HG02840 (cell line): ENCODE measurements around the gene NT5DC1.

ENCODE experiments used
- ATAC-seq: cut with Tn5 transposase; IDR thresholded peaks from one replicate; pipeline ENCODE4 v1.9.1; 2021; ENCODE audit warnings: mild to moderate bottlenecking, moderate library complexity, moderate number of reproducible peaks; ENCODE audit not compliant: unreplicated experiment, low FRiP score

Gene NT5DC1

DNA sequence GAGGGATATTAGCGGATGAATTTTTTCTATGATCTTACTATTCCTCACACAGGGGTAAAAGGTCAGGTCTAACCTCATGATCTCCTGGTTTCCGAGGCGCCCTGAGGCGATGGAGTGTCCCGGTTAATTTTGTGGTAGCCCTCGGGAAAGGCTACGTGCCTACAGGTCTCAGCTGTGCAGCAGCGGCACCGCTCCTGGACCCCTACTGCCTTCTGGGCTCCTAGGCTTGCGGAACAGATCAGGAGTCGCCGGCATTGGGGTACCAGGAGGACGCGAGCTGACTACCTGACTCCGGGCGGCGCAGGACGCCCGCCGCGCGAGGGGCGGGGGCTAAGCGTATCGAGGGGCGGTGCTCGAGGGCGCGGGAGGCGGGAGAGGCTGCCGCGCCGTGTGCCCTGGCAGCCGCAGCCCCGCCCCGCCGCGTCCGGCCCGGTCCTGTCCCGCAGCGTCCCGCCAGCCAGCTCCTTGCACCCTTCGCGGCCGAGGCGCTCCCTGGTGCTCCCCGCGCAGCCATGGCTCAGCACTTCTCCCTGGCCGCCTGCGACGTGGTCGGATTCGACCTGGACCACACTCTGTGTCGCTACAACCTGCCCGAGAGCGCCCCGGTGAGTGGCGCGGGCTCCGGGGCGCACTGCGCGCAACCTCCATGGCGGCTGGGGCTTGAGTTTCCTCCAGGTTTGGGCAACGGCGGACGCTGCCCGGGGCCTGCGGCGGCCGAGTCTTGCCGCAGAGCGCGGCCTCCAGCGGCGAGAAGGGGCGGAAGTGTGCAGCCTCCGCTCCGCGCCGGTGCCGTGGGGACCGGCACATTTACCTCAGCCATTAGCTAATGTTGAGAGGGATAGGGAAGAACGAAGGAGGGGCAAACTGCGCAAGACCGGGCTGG is at the start of gene NT5DC1:
Gene NT5DC1, plus strand, starts transcription at position 435 of the 883 bp plus-strand sequence. Its CDS starts 78 bp downstream, at position 513.
- ATAC-seq: peak; percentile 83

DNA sequence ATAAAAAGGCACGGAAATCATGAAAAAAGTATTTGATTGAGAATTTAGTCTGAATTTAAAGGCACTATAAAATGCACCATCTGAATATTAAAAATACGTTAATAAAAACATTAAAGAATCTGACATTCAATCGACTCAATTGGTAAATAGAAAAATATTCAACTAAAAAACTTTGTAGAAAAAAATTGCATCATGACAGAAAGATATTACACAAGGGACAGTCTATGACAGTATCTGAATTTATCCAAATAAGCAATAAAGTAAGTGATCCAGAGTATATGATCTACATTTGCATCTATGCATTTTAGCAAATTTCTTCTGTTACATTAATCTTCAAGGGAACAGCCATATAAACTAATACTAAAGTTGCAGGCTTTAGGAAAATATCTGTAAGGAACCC is 49.4 kb upstream of the NT5DC1 start:
- no peak for ATAC-seq

DNA sequence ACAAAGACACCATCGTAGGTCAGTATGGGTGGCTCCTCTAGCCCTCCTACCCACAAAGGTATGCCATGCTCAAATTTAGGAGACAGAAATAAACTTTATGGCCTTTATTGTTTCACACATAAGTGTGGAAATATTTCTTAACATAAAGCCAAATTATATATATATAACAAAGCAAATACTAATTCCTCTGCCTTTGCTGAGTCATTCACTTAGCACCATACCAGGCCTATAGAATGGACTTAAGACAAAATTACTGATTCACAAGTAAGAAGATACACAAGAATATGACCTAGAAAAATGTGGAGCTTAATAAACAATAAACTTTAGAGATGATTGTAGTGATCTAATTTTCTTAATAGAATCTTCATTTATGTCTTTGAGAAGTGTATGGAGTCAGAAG is 45.1 kb upstream of the NT5DC1 start:
- ATAC-seq: no peak

DNA sequence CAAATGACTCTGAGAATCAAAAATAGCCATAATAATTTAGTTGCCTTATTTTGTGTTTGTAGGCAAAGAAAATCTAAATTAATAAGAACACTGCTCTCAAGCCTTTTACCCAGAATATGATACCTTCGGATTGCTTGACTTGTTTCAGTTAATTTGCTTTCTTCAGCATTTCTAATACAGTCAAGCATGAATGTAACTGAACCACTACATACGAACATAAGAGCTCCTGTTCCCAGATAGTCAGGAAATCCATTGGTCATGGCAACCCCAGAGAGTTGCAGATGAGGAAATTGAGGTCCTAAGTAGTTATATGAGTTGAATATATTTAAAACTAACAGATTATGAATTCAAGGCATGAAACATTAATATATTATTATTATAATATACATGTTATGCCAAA is 42.9 kb upstream of the NT5DC1 start:
- no peak for ATAC-seq

DNA sequence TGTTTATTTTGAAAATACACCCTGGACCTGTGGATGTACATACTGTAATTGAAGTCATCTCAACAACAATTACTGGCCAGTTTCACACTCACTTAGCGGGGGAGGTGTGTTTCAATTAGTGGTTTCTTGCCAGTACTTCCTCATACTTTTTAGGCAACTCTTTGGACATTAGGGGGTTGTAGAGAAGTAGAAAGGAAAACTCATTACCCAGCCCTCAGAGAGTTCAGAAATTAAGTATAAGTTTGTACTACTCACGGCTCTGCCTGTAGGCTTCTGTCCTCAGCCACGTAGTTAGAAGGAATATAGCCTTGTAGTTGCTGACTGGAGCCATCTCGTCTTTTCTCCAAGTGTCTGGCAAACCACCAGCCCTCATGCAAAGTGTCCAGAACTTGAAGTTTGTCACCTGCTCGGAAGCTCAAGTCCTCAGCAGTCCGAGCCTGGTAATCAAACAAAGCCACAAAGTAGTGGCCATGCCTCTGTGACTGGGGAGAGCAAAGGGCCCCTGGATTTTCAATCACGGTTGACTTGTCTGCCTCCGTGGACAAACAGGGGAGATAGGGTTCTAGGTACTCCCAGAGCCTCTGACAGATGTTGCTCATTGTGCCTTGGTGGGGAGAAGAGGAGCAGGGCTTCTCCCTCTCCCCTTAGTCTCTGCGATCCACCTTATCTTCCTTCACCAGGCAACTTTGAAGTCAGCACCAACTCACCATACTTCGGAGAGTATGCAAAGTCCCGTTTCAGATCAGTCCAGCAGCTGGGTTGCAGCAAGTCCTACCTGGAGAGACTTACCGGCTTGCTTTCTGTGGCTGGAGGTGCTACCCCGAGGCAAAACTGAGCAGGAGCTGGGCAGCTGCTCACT is 40.7 kb upstream of the NT5DC1 start:
- peak; percentile 75 for ATAC-seq

DNA sequence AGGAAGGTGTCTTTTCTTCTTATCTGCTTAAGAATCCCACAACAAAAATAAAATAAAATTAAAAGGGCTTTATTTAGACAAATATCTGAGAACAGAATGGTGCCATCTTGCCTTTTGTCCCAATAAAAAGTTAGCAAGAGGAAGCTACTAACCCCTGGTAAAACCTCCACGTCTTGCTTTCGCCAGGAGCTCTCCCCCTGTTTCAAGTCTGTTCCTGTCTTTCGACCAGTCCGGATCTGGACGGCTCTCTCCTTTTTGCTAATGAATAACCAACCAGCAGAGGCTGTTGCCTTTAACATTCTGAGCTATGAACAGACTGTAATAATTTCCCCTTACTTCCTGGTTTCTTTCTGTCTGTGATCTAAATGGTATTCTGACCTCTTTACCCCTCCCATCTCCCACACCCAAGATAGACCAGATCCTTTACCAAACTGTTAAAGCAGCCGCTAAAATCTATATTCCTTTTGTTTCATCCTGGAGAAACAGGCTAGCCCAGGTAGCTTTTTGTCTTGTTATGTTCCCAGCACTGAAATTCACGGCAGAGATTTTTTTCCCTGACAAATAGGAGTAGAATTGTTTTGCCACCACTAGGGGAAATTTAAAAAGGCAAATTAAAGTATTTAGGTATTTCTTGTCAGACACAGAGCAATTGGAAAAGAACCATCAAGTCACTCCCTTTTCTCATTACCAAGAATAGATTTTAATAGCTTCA is 39.9 kb upstream of the NT5DC1 start, which contains the start of gene FRK:
Gene FRK, minus strand, starts transcription at position 320 of the 712 bp plus-strand sequence. CDS start 580 bp downstream, outside the sequence.
- no peak for ATAC-seq

DNA sequence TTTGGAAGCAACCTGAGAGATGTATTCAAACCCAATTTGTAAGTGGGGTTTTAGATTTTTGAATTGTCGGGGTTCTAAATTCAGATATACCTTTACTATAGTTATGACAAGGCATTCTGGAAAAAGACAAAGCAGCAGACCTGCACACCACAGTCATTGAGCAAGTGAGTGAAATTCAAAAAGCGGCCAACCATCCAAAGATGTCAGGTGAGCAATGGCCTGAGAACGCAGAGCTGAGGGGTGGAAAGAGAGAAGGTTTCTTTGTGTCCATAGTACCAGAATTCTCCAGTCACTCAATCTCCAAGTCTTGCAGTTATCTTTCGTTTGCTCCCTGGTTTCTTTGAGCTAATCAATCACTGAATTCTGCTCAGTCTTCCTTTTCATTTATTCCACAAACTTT is 38.2 kb upstream of the NT5DC1 start:
- no peak for ATAC-seq

DNA sequence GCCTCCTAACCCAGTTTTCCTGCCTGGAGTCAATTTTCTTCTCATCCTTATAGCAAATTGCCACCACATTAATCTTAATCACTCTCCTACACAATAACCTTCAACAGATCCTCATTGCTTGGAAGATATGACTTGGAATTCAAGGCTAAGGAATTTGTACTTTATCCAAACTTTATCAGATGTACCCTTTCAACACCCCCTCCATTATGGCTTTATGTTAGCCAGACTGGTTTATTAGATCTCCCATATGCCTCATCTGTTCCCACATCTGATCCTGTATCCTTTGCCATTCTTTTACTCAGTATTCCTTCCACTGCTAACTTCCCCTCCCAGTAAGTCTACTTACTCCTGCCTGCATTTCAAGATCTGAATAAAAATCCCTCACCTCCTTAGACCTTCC is 36.0 kb upstream of the NT5DC1 start:
- ATAC-seq: no peak

DNA sequence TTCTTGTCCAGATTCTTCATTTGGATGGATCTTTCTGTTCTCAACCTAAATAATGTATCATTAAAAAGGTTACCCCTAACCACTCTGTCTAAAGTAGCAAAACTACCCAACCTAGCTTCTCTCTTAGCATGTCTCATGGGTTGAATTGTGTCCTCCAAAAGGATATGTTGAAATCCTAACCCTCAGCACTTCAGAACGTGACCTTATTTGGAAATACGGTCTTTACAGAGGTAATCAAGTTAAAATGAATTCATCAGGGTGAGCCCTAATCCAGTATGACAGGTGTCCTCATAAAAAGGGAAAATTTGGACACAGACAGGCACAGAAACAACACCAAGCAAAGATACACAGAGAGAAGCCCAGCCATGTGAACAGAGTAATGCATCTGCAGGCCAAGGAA is 33.9 kb upstream of the NT5DC1 start:
- ATAC-seq: no peak

DNA sequence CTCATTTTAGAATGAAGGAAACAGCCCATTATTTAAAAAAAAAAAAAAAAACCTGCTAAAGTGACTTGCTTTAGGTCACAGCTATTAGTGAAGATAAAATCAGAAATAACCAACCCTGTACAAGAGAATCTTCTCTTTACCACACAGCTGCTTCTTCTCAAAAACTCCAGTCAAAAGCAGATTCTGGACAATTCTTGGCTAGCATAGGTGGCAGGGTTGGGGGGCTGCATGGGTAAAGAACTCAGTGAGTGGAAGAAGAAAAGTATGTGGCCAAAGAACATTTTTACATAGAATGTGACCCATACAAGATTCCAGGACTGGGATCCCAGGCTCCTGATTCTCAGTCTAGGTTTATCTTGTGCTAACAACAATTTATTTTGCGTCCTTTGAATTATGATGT is 30.6 kb upstream of the NT5DC1 start:
- no peak for ATAC-seq

DNA sequence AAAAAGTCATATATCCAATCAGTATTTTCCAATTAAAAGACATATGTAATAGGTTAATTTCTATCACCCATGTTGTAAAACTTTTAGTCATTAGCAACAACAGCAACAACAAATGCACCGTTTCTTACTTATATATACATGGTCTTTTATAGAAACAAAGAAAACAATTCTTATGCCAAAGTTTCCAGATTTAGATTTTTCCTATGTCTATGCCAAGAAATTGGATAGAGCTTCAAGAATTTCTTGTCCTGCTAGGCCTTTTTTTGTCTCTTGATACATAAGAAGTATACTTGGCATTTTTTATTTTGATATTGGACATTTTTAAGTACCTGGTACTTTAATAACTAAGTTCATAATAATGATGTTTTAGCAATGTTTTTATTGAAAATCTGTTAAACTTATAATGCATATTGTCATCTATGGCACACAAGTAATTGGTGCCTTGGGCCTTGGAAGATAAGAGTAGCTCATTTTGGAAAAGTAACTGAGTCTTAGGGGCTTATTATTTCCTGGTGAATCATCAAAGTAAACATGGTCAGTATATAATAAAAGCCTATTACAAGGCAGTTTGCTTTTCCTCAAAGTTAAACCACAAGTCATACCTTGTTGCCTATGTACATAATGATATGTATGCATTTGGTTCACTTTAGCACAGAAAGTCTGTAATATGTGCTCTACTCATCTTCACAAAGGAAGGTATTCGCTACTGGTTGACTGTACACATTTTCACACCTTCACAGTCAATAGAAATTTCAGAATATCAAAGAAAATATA is 29.9 kb upstream of the NT5DC1 start:
- ATAC-seq: no peak

DNA sequence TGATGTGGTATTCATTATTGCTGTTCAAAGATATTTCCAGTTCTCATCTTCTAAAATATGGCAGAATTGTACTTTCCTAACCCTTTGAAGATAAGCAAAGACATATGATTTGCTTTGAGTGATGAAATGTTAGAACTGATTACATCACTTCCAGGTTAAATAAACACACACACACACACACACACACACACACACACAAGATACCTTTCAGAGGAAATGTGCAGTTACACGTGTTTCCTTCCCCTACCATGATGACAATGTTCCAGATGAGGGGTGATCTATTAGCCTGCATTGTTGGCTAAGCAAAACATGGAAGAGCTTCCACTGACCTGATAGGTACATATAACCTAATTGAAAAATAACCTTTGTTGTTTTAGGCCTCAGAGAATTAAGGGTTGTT is 28.3 kb upstream of the NT5DC1 start:
- no peak for ATAC-seq

DNA sequence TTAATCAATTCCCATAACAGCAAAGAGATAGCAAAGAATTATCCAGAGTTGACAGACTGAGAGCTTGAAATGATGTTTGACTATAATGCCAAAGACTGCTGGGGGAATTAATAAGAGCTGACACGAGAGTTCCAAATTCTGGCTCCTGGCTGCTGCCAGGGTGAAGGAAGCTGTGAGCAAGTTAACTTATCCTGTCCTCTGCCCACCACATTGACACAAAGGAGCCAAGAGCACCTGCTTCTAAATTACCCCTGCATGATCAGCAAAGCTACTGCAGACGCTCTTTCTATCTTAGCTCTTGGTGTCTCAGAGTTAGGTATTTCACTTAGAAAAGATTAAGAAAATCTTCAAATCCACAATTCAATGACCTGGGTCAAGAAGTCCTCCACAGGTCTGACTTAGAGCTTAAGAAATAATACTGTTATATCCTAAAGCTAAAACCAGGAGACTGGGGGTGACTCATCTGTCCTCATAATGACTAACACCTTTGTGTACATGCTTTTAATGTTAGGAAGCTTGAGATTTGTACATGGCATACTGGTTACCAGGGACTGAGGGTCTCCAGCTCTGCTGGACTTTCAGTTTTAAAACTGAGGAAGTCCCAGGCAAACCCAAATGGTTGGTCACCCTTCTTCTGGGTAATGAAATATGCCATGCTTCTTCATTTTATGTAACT is 26.8 kb upstream of the NT5DC1 start:
- ATAC-seq: no peak

DNA sequence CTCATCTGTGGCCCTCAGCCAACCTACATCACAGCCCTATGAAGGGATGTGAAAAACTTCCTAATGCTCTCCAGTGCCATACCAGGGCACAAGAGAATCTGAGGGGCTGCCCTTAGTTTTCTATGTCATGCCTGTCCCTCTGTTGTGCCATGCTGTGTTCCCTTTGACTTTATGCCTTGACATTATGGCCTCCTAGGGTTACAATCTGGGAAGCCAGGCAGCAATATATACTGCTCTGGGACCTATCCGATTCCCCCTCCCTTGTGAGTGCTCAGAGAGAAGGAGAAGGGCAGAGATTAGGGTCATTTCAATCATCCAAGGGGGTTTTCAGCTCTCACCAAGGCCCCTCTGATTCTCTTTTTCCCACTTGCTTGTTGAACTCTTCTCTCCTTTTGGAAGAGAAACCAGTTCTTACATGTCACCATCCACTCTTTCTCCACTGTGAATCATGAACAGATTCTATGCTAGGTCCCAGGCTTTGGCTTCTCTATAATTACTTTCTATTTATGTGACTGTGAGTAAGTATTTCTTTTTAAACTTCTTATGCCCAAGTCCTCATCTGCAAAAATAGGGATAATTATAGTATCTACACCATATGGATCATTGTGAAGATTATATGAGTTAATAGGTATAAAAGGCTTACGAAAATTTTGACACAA is 25.8 kb upstream of the NT5DC1 start:
- ATAC-seq: no peak

DNA sequence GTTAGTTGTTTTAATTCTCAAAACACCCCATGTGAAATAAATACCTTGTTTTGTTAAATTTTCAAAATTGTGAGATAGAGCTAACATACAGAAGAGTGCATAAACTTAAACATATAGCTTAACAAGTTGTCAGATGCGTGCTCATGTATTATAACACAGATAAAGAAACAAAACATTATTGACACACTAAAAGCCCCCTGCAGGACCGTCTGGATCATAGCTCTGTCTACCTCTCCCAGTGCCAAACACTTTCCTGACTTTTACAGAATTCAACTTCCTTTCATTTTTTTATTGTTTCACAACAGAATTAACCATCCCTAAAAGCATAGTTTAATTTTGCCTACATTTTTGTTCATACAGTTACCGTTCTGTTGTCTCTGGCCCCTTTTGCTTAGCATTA is 22.1 kb upstream of the NT5DC1 start:
- no peak for ATAC-seq

DNA sequence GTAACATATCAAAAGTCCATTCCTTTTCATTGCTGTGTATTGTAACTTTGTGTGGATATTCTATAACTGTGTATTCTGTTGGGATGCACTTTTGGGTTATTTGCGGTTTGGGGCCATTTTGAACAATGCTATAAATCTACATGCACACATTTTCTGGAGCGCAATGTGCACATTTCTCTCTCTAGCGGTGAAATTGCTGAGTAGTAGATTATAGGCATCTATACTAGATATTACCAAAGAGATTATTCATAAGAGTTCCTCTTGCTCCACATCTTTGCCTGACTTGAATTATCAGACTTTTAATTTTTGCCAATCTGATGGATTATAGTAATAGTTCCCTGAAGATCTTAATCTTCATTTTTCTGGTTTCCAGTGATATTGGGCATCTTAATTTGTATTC is 21.7 kb upstream of the NT5DC1 start:
- no peak for ATAC-seq

DNA sequence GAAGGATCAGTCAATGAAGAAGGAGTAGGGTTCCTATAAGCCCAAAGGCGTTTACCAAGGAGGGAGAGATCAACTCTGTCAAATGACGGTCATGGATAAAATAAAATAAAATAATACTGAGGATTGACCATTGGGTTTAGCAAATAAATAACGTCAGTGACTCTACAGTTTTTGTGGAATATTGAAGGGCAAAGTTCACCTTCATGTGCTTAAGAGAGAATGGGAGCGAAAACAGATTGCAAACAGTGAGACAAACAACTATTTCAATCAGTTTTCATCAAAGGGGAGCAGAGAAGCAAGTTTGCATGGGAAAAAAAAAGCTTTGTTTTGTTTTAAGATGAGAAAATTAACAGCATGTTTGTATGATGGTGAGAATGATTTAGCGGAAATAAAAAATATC is 17.6 kb upstream of the NT5DC1 start:
- ATAC-seq: no peak

DNA sequence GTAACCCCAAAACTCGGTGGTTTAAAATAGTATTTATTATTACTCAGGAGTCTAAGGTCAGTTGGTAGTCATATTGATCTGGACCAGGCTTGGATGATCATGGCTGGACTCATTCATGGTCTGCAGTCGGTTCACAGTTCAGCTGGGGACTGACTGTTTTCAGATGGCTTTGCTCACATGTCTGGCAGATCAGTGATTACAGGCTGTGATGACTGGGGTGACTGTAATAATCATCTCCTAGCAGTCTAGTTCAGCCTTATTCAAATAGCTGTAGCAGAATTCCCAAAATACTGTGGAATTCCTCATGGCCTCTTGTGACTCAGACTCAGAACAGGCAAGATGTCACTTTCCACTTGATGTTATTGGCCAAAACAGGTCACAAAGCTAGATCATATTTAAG is 16.4 kb upstream of the NT5DC1 start:
- ATAC-seq: no peak

DNA sequence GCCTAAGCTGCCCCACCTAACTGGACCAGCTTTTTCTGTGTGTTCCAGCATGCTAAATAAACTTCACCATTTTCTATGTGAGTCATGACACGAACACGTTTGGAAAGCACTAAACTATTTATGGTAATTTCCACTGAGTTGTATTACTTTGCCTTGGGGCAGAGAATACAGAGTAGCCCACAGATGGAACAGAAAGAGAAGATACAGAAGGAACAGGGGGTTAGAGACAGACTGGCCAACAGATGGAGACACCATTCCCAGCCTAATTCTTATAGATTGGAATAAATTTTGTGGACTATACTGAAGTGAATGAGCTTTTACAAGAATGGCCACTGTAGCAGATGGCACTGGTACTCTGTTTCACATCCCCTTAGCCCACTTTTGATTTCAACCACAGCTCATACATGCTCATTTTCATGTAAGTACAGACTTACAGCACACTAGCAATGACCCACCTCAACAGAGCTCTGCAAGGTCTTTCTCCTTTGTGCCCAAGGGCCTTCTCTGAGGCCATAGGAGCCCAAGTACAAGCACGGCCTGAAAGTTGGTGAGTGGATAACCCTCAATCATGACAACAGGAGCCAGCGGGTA is 13.1 kb upstream of the NT5DC1 start:
- ATAC-seq: peak; percentile 95
